GM12801 (cell line): ENCODE measurements around the gene VWA7.

Experiments used
- CTCF ChIP-seq: IDR thresholded peaks from one replicate; pipeline ENCODE4 v1.5.1; 2011; ENCODE audit warnings: control low read depth; ENCODE audit not compliant: insufficient read length; ENCODE audit errors: extremely low read depth

Gene VWA7

GRCh38 chr6:31776989-31777666, at the start of gene VWA7:
VWA7 (minus strand) TSS chr6:31777328; CDS start chr6:31776779, 549 bp downstream.
- no peak for TF ChIP-seq CTCF

GRCh38 chr6:31826793-31827285, 49.7 kb upstream of the VWA7 start:
- no peak for TF ChIP-seq CTCF

GRCh38 chr6:31825553-31825952, 48.4 kb upstream of the VWA7 start:
- no peak for TF ChIP-seq CTCF

DNA sequence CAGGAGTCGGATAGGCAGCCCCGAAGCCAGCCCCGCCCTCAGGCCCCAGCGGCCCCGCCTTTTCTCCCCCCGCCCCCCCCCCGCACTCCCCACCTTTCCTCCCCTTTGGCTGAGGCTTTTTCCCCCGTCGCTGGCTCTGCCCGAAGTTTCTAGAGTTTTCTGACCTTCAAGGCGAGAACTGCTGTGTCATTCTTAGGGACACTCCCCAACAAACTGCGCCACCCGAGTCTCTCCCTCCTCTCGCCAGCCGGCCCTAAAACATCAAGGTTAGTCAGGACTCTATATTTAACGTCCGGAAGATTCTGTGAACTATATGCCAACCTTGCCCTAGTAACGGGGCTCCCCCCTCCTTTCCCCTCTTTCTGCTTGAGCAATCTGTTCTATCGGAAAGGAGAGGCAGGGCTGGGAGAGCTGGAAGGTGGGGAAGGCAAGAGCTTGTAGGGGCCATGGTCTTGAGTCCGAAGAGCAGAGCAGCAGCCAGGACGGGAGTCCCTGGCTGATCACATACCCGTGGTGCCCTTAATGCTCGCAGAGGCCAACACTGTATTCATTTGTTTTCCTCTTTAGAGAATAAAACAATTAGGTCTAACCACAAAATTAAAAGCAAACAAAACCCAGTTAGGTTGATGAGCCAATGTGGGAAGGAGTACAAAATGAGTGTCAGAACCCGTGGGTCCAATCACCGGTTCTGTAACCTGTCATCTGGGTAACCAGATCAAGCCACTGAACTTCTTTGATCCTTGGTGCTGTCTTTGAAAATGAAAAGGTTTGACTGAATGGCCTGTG, 45.1 kb upstream of the VWA7 start:
- no peak for TF ChIP-seq CTCF

- TF ChIP-seq CTCF = no peak
Observed at GRCh38 chr6:31821301-31822035, 44.3 kb upstream of the VWA7 start.

- TF ChIP-seq CTCF = no peak
Observed at GRCh38 chr6:31819871-31820299, 42.8 kb upstream of the VWA7 start.
